Activated CD8-positive, alpha-beta memory T cell treated with anti-CD3 and anti-CD28 coated beads, Interleukin-2, amount 50 U/mL, for 48 hours (primary cell): ENCODE data around the gene PPP1R2B.

Experiments used
- DNase-seq: peaks from one replicate; pipeline ENCODE4 v3.0.0-alpha.2; 2020

The PPP1R2B gene

GRCh38 chr5:156879665-156880285 is 29.7 kb downstream of the PPP1R2B start:
- DNase-seq, result no peak

GRCh38 chr5:156883316-156883875 is 33.3 kb downstream of the PPP1R2B start:
- DNase-seq, result no peak

- no peak for DNase-seq
Observed at GRCh38 chr5:156888520-156888919, 38.4 kb downstream of the PPP1R2B start.

GRCh38 chr5:156892223-156892622 is 42.1 kb downstream of the PPP1R2B start:
- no peak for DNase-seq

- no peak for DNase-seq
Observed at GRCh38 chr5:156892864-156893263, 42.8 kb downstream of the PPP1R2B start.

GRCh38 chr5:156893517-156893916 is 43.4 kb downstream of the PPP1R2B start:
- DNase-seq, result no peak

- no peak for DNase-seq
Observed at GRCh38 chr5:156896546-156896945, 46.5 kb downstream of the PPP1R2B start.
